Testis (tissue), 3 donors: ENCODE data around the gene TCF7L2. TPM values are rescaled to one million over a fixed set of nuclear protein-coding genes. Genes with fewer than 3 reads are reported as not detected.

ENCODE experiments used
- DNase-seq: peaks from one replicate; pipeline ENCODE4 v3.0.0-alpha.2; 2019
- H3K27ac ChIP-seq, 2 donors: fragments of 200-600 bp; sonication (generic); one replicate each; pipeline ENCODE4 v1.5.1; 2019
- H3K27me3 ChIP-seq: fragments of 200-600 bp; sonication (generic); one replicate; pipeline ENCODE4 v1.5.1; 2019
- H3K36me3 ChIP-seq: fragments of 200-600 bp; sonication (generic); one replicate; pipeline ENCODE4 v1.5.1; 2017; ENCODE audit warnings: low read depth; ENCODE audit errors: missing control alignments
- H3K4me1 ChIP-seq: fragments of 200-600 bp; sonication (generic); one replicate; pipeline ENCODE4 v1.5.1; 2019
- H3K4me3 ChIP-seq, 2 donors: fragments of 200-600 bp; sonication (generic); one replicate each; pipeline ENCODE4 v1.5.1; 2017 to 2019
- H3K9me3 ChIP-seq: fragments of 200-600 bp; sonication (generic); one replicate; pipeline ENCODE4 v1.5.1; 2017
- CTCF ChIP-seq, 3 experiments: fragments of 450-650 bp in 2 of 3; fragments of 200-600 bp in 1 of 3; sonication (generic) in 1 of 3; IDR thresholded peaks; one replicate each; pipeline ENCODE4 v1.5.1; 2016 to 2019; ENCODE audit warnings: antibody characterized with exemption in 3 of 3, mild to moderate bottlenecking in 2 of 3, moderate library complexity in 1 of 3
- POLR2A ChIP-seq: fragments of 450-650 bp; IDR thresholded peaks from one replicate; pipeline ENCODE4 v1.6.1; 2017; ENCODE audit warnings: antibody characterized with exemption, mild to moderate bottlenecking, moderate library complexity
- WGBS, 2 donors: methylation state at CpG; one replicate each; pipeline ENCODE4 v1.1.5; 2018; 5-methylcytosine and 5-hydroxymethylcytosine counted together
- intact Hi-C: fragments of 100-400 bp; cut with DNase I; formaldehyde crosslinking; loops from one replicate; pipeline ENCODE4 v1.15.1; 2023; ENCODE audit warnings: low total_unique reads
- polyA plus RNA-seq: library from polyadenylated mRNA; stranded (reverse); fragments of 350-450 nt; fragmentation: Illumina TruSeq; extraction: RNeasy Lipid Tissue Mini Kit (QIAGEN cat#74804); gene quantifications from one replicate; pipeline ENCODE4 v1.2.3, GENCODE V29; 2014; ENCODE audit warnings: low read depth, low replicate concordance; ENCODE audit not compliant: insufficient read depth
- total RNA-seq, 2 donors: library from RNA; depleted of rRNA; stranded (reverse); fragments of >200 nt; gene quantifications; one replicate each; pipeline ENCODE4 v1.2.3, GENCODE V29; 2016

Gene TCF7L2
- total and polyA plus RNA-seq, 3 donors from 2014 or later, result 18.5 to 25.4 (median 23.3) TPM

DNA sequence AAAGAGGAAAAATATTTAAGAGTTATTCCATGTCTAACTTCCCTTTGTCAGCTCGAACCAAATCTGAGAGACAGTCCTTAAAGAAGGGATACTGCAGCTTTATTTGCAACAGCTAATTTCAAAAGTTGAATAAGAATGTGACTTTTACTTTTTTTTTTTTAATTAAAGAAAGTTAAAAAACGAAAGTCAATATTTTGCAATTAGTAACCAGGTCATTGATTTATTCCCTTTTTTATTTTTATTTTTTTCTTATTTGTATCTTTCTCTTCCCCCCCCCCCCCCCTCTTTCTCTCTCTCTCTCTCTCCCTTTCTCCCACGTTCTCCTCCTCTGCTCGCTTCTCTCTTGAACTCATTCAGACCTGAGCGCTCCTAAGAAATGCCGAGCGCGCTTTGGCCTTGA lies 209.5 kb downstream of the TCF7L2 start:
- no peak overlapping the region for H3K27ac ChIP-seq
- H3K36me3 ChIP-seq, result no peaks in the 10 kb centered on the region
- DNase-seq, result no peak
- intact Hi-C loops, result no loop called here
- no peaks in the 10 kb centered on the region for H3K4me1 ChIP-seq
- WGBS, 2 donors, result 92 to 94% methylated on average over 8 of the region's 8 CpGs
- H3K4me3 ChIP-seq, result no peak overlapping the region
- TF ChIP-seq CTCF (IDR thresholded peaks at IDR 0.05), result no peak
- no peak for TF ChIP-seq POLR2A
- H3K9me3 ChIP-seq, result no peaks in the 10 kb centered on the region
- H3K27me3 ChIP-seq, result no peaks in the 10 kb centered on the region

- Histone ChIP-seq H3K27me3 (no peaks in the 10 kb centered on the region), H3K27ac (no peak overlapping the region), H3K4me3 (no peak overlapping the region), H3K36me3 (no peaks in the 10 kb centered on the region), H3K9me3 (no peaks in the 10 kb centered on the region), H3K4me1 (no peaks in the 10 kb centered on the region)
- WGBS, 2 donors, result 89 to 94% methylated on average over 10 of the region's 10 CpGs
- DNase-seq, result no peak
- TF ChIP-seq CTCF (IDR thresholded peaks at IDR 0.05) (no peak), POLR2A (no peak)
- intact Hi-C loops, result no loop called here
Observed at GRCh38 chr10:113160641-113161040, 210.6 kb downstream of the TCF7L2 start.

DNA sequence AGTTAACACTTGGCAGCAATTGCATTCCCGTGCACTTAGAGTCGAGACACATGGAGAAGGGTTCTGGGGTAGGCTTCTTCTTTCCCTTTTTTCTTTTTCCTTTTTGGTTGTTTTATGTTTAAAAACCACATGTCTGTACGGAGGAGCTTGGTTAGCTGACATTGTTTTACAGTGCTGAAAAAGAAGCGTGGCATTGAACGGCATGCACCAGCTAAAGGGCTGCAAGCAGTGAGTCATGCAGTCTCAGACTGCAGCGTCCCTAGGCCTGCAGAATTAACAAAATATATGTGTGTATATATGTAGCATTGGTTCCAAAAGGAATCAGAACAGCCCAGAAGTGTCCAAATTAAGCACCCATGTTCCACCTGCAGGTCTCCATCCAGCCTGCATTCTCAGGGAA lies 211.0 kb downstream of the TCF7L2 start:
- no peaks in the 10 kb centered on the region for H3K4me1 ChIP-seq
- WGBS, 2 donors, result 91 to 93% methylated on average over 6 of the region's 6 CpGs
- no peaks in the 10 kb centered on the region for H3K9me3 ChIP-seq
- H3K4me3 ChIP-seq, result no peak overlapping the region
- H3K36me3 ChIP-seq, result no peaks in the 10 kb centered on the region
- no peak for TF ChIP-seq CTCF (IDR thresholded peaks at IDR 0.05)
- TF ChIP-seq POLR2A, result no peak
- intact Hi-C loops, result no loop called here
- H3K27ac ChIP-seq, result no peak overlapping the region
- DNase-seq, result no peak
- H3K27me3 ChIP-seq, result no peaks in the 10 kb centered on the region

DNA sequence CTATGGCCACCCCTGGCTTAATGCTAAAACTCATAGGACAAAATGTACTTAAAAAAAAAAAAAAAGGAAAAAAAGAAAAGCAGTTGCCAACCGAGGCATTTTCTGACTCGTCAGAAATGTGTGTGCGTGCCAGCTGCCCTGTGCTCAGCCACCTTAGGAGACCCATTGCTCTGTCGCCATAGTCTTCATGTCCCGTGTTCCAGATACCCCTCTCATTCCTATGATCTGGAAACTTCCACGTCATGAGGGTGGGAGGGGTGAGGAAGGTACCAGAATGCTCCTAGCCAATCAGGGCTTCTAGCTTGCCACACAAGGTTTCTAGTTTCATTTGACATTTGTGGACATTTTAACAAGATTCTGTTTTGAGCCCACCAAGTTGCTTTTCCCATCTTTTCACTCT lies 212.9 kb downstream of the TCF7L2 start:
- Histone ChIP-seq H3K4me1 (no peaks in the 10 kb centered on the region), H3K27ac (peak overlapping the region in 1 of 2 donors; percentile 38), H3K27me3 (no peaks in the 10 kb centered on the region), H3K4me3 (no peak overlapping the region), H3K36me3 (no peaks in the 10 kb centered on the region), H3K9me3 (no peaks in the 10 kb centered on the region)
- intact Hi-C loops, result no loop called here
- 58 to 67% methylated on average over 6 of the region's 6 CpGs for WGBS, 2 donors
- TF ChIP-seq CTCF (IDR thresholded peaks at IDR 0.05) (no peak), POLR2A (no peak)
- no peak for DNase-seq

- Histone ChIP-seq H3K36me3 (no peaks in the 10 kb centered on the region), H3K9me3 (no peaks in the 10 kb centered on the region), H3K27me3 (no peaks in the 10 kb centered on the region), H3K27ac (no peak overlapping the region), H3K4me3 (no peak overlapping the region), H3K4me1 (no peaks in the 10 kb centered on the region)
- no peak for DNase-seq
- intact Hi-C loops, result no loop called here
- no peak for TF ChIP-seq CTCF (IDR thresholded peaks at IDR 0.05)
- no peak for TF ChIP-seq POLR2A
- 69 to 80% methylated on average over 19 to 20 of the region's 20 CpGs for WGBS, 2 donors
Observed at GRCh38 chr10:113165673-113166072, 215.6 kb downstream of the TCF7L2 start.
